ENCODE measurements around the gene CEBPG.

Gene CEBPG

DNA sequence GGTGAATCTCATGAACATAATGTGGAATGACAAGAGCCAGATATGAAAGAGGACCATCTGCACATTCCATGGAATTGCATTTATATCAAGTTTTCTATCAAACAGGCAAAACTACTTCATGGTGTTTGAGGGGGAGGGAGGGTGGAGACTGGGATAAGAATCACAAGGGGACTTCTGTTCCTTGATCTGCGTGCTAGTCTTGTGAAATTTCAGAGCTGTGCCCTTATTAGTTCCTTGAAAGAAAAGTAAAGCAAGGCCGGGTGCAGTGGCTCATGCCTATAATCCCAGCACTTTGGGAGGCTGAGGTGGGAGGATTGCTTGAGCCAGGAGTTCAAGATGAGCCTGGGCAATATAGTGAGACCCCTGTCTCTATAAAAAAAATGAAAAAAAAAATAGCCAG lies 30.2 kb upstream of the CEBPG start:
- TF ChIP-seq, protein P1, sequence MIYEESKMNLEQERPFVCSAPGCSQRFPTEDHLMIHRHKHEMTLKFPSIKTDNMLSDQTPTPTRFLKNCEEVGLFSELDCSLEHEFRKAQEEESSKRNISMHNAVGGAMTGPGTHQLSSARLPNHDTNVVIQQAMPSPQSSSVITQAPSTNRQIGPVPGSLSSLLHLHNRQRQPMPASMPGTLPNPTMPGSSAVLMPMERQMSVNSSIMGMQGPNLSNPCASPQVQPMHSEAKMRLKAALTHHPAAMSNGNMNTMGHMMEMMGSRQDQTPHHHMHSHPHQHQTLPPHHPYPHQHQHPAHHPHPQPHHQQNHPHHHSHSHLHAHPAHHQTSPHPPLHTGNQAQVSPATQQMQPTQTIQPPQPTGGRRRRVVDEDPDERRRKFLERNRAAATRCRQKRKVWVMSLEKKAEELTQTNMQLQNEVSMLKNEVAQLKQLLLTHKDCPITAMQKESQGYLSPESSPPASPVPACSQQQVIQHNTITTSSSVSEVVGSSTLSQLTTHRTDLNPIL (CRISPR knock-in tag; IDR thresholded peaks at IDR 0.05; ENCODE audit: low read depth) = no peak
- TF ChIP-seq, protein P2, sequence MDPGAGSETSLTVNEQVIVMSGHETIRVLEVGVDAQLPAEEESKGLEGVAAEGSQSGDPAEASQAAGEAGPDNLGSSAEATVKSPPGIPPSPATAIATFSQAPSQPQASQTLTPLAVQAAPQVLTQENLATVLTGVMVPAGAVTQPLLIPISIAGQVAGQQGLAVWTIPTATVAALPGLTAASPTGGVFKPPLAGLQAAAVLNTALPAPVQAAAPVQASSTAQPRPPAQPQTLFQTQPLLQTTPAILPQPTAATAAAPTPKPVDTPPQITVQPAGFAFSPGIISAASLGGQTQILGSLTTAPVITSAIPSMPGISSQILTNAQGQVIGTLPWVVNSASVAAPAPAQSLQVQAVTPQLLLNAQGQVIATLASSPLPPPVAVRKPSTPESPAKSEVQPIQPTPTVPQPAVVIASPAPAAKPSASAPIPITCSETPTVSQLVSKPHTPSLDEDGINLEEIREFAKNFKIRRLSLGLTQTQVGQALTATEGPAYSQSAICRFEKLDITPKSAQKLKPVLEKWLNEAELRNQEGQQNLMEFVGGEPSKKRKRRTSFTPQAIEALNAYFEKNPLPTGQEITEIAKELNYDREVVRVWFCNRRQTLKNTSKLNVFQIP (CRISPR knock-in tag; IDR thresholded peaks at IDR 0.05; ENCODE audit: borderline replicate concordance, low read depth) = no peak
- TF ChIP-seq PPARA (CRISPR knock-in tag; IDR thresholded peaks at IDR 0.05; ENCODE audit: borderline replicate concordance) (no peak), ISL1 (CRISPR knock-in tag; IDR thresholded peaks at IDR 0.05) (no peak), ZFP3 (CRISPR knock-in tag; IDR thresholded peaks at IDR 0.05) (no peak), CSDC2 (CRISPR knock-in tag; IDR thresholded peaks at IDR 0.05) (no peak), BACH2 (CRISPR knock-in tag; IDR thresholded peaks at IDR 0.05; ENCODE audit: borderline replicate concordance) (no peak), OSR1 (CRISPR knock-in tag; IDR thresholded peaks at IDR 0.05) (no peak), ZNF8 (CRISPR knock-in tag; IDR thresholded peaks at IDR 0.05) (no peak), TCF4 (CRISPR knock-in tag; IDR thresholded peaks at IDR 0.05; ENCODE audit: borderline replicate concordance) (no peak), ZNF565 (CRISPR knock-in tag; conservative IDR thresholded peaks at IDR 0.05; ENCODE audit: low read depth) (no peak), ESRRG (CRISPR knock-in tag; IDR thresholded peaks at IDR 0.05) (no peak), RARB (CRISPR knock-in tag; IDR thresholded peaks at IDR 0.05) (no peak), ZFP30 (CRISPR knock-in tag; IDR thresholded peaks at IDR 0.05) (no peak), TOX (CRISPR knock-in tag; IDR thresholded peaks at IDR 0.05; ENCODE audit: borderline replicate concordance) (no peak), GLIS3 (CRISPR knock-in tag; IDR thresholded peaks at IDR 0.05) (no peak), ZNF70 (CRISPR knock-in tag; IDR thresholded peaks at IDR 0.05) (no peak)
- TF ChIP-seq, protein P3, sequence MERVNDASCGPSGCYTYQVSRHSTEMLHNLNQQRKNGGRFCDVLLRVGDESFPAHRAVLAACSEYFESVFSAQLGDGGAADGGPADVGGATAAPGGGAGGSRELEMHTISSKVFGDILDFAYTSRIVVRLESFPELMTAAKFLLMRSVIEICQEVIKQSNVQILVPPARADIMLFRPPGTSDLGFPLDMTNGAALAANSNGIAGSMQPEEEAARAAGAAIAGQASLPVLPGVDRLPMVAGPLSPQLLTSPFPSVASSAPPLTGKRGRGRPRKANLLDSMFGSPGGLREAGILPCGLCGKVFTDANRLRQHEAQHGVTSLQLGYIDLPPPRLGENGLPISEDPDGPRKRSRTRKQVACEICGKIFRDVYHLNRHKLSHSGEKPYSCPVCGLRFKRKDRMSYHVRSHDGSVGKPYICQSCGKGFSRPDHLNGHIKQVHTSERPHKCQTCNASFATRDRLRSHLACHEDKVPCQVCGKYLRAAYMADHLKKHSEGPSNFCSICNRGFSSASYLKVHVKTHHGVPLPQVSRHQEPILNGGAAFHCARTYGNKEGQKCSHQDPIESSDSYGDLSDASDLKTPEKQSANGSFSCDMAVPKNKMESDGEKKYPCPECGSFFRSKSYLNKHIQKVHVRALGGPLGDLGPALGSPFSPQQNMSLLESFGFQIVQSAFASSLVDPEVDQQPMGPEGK (CRISPR knock-in tag; IDR thresholded peaks at IDR 0.05; ENCODE audit: borderline replicate concordance) = no peak
- TF ChIP-seq, protein P4, sequence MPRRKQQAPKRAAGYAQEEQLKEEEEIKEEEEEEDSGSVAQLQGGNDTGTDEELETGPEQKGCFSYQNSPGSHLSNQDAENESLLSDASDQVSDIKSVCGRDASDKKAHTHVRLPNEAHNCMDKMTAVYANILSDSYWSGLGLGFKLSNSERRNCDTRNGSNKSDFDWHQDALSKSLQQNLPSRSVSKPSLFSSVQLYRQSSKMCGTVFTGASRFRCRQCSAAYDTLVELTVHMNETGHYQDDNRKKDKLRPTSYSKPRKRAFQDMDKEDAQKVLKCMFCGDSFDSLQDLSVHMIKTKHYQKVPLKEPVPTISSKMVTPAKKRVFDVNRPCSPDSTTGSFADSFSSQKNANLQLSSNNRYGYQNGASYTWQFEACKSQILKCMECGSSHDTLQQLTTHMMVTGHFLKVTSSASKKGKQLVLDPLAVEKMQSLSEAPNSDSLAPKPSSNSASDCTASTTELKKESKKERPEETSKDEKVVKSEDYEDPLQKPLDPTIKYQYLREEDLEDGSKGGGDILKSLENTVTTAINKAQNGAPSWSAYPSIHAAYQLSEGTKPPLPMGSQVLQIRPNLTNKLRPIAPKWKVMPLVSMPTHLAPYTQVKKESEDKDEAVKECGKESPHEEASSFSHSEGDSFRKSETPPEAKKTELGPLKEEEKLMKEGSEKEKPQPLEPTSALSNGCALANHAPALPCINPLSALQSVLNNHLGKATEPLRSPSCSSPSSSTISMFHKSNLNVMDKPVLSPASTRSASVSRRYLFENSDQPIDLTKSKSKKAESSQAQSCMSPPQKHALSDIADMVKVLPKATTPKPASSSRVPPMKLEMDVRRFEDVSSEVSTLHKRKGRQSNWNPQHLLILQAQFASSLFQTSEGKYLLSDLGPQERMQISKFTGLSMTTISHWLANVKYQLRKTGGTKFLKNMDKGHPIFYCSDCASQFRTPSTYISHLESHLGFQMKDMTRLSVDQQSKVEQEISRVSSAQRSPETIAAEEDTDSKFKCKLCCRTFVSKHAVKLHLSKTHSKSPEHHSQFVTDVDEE (CRISPR knock-in tag; IDR thresholded peaks at IDR 0.05) = no peak
- TF ChIP-seq, protein P5, sequence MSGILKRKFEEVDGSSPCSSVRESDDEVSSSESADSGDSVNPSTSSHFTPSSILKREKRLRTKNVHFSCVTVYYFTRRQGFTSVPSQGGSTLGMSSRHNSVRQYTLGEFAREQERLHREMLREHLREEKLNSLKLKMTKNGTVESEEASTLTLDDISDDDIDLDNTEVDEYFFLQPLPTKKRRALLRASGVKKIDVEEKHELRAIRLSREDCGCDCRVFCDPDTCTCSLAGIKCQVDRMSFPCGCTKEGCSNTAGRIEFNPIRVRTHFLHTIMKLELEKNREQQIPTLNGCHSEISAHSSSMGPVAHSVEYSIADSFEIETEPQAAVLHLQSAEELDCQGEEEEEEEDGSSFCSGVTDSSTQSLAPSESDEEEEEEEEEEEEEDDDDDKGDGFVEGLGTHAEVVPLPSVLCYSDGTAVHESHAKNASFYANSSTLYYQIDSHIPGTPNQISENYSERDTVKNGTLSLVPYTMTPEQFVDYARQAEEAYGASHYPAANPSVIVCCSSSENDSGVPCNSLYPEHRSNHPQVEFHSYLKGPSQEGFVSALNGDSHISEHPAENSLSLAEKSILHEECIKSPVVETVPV (CRISPR knock-in tag; IDR thresholded peaks at IDR 0.05) = no peak
- no peak for ATAC-seq

DNA sequence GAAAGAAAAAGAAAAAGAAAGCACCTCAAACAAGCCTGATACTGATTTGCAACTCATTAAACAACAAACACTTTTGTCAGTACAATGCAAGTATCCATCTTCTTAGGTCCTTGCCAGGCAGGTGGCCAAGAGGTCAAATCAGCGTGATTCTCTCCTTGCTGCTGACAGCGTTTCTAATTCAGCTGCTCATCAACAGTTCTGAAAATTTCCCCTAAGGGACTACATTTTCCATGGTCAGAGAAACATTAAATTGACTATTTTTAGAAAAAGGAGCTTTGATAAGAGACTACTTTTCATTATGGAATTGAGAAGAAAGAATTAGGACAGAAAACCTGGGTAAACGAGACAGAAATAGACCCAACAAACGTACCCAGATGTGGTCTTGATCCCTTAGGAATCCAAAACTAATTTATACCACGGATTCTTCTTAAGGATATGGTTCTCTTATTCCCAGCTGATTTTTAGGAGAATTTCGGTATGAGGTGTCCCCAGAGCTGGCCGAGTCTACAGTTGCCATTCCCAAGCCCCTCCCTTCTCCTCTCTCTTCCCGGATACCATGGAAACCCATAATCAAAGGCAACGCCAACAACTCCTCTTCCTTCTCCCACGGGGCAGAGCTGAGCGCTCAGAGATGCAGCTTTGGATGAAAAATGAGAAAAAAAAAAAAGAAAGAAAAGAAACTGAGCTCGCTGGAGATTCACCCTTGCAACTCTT lies 29.5 kb upstream of the CEBPG start:
- no peak for ATAC-seq
- TF ChIP-seq ESRRG (CRISPR knock-in tag; IDR thresholded peaks at IDR 0.05) (no peak), ZC3H10 (CRISPR knock-in tag; IDR thresholded peaks at IDR 0.05) (no peak), ISL1 (CRISPR knock-in tag; IDR thresholded peaks at IDR 0.05) (no peak), OSR1 (CRISPR knock-in tag; IDR thresholded peaks at IDR 0.05) (no peak), CSDC2 (CRISPR knock-in tag; IDR thresholded peaks at IDR 0.05) (no peak), TOX (CRISPR knock-in tag; IDR thresholded peaks at IDR 0.05; ENCODE audit: borderline replicate concordance) (no peak)
- TF ChIP-seq, protein P2 (CRISPR knock-in tag; IDR thresholded peaks at IDR 0.05; ENCODE audit: borderline replicate concordance, low read depth) = no peak

Measured in SK-N-SH treated with all-trans-retinoic acid at 6 μM for 48 hours (cell line).